H1 (cell line): ENCODE data around the gene COMMD7. TPM values are rescaled to one million over a fixed set of nuclear protein-coding genes. Genes with fewer than 3 reads are reported as not detected.

Source experiments
- CTCF ChIA-PET: fragments of 300-600 bp; sonication (Branson Sonifier 250); formaldehyde crosslinking; loops from one replicate; lab custom pipeline; 2021; ENCODE audit not compliant: partially characterized antibody; lab: Charles Lee
- POLR2A ChIA-PET: fragments of 300-600 bp; sonication (Branson Sonifier 250); formaldehyde crosslinking; loops from one replicate; lab custom pipeline; 2021; ENCODE audit warnings: inconsistent platforms; ENCODE audit not compliant: partially characterized antibody; lab: Charles Lee
- DNase-seq, 2 experiments: peaks; one replicate each; pipeline versions ENCODE4 v3.0.0 to v3.0.0-alpha.2; 2010 to 2022; ENCODE audit warnings: low spot score in 2 of 2, low read depth in 1 of 2, mixed read lengths in 1 of 2
- FAIRE-seq: peaks from 2 replicates; lab custom pipeline; 2011; peaks lifted over from hg19 to GRCh38; lab: Jason Lieb, UNC
- H2AFZ ChIP-seq: 2 replicates; pipeline ENCODE4 v1.8.1; 2012; ENCODE audit warnings: low read length, inconsistent platforms
- H2AK5ac ChIP-seq: 2 replicates; pipeline ENCODE4 v1.6.1; 2013; ENCODE audit warnings: low read depth, low read length
- H2BK120ac ChIP-seq: replicated peaks from 2 replicates; pipeline ENCODE3; 2013; ENCODE audit warnings: low read depth, low read length, inconsistent platforms
- H2BK12ac ChIP-seq: 2 replicates; pipeline ENCODE4 v1.6.1; 2013; ENCODE audit warnings: low read depth, low read length
- H2BK15ac ChIP-seq: 2 replicates; pipeline ENCODE4 v1.6.1; 2013; ENCODE audit warnings: low read length
- H2BK20ac ChIP-seq: 2 replicates; pipeline ENCODE4 v1.6.1; 2013; ENCODE audit warnings: low read length
- H2BK5ac ChIP-seq: 2 replicates; pipeline ENCODE4 v1.6.1; 2013; ENCODE audit warnings: low read depth, low read length
- H3K14ac ChIP-seq: 2 replicates; pipeline ENCODE4 v1.6.1; 2013; ENCODE audit warnings: inconsistent platforms; ENCODE audit not compliant: insufficient read length
- H3K18ac ChIP-seq: 2 replicates; pipeline ENCODE4 v1.6.1; 2013; ENCODE audit warnings: low read length; ENCODE audit errors: extremely low read depth
- H3K23ac ChIP-seq: 2 replicates; pipeline ENCODE4 v1.6.1; 2013; ENCODE audit warnings: inconsistent platforms; ENCODE audit not compliant: insufficient read length
- H3K23me2 ChIP-seq: 2 replicates; pipeline ENCODE4 v1.6.1; 2013; ENCODE audit warnings: low read depth, low read length
- H3K27ac ChIP-seq: 2 replicates; pipeline ENCODE4 v1.6.1; 2011; ENCODE audit warnings: low read depth, low read length, inconsistent platforms
- H3K27me3 ChIP-seq, 4 experiments: replicated peaks in 1 of 4; 1 replicate in 1 of 4; 2 replicates in 3 of 4; pipeline versions ENCODE4 v1.6.1 to v1.8.1; 2011 to 2013; ENCODE audit warnings: low read length in 3 of 4, mild to moderate bottlenecking in 3 of 4, inconsistent platforms in 2 of 4, mixed read lengths in 2 of 4, moderate library complexity in 1 of 4; ENCODE audit not compliant: control insufficient read depth in 3 of 4, insufficient read depth in 3 of 4; ENCODE audit errors: extremely low read depth in 1 of 4
- H3K36me3 ChIP-seq, 4 experiments: 2 replicates each; pipeline versions ENCODE4 v1.6.1 to v1.8.1; 2011 to 2013; ENCODE audit warnings: mild to moderate bottlenecking in 4 of 4, low read length in 3 of 4, moderate library complexity in 2 of 4, control low read depth in 1 of 4, inconsistent platforms in 1 of 4; ENCODE audit not compliant: insufficient read depth in 4 of 4, control insufficient read depth in 2 of 4
- H3K4ac ChIP-seq: replicated peaks from 2 replicates; pipeline ENCODE3; 2013; ENCODE audit warnings: low read length, low read depth, mixed read lengths, inconsistent platforms; ENCODE audit not compliant: insufficient read length
- H3K4me1 ChIP-seq, 4 experiments: replicated peaks in 1 of 4; 1 replicate in 1 of 4; 2 replicates in 3 of 4; pipeline versions ENCODE4 v1.6.1 to v1.8.1; 2011 to 2013; ENCODE audit warnings: low read length in 3 of 4, inconsistent platforms in 2 of 4, mixed read lengths in 1 of 4; ENCODE audit not compliant: insufficient read depth in 4 of 4, control insufficient read depth in 3 of 4
- H3K4me2 ChIP-seq, 2 experiments: 2 replicates each; pipeline versions ENCODE4 v1.6.1 to v1.8.1; 2011 to 2013; ENCODE audit warnings: low read depth in 2 of 2, low read length in 2 of 2, control low read depth in 1 of 2, inconsistent platforms in 1 of 2, mild to moderate bottlenecking in 1 of 2; ENCODE audit not compliant: insufficient read depth in 1 of 2
- H3K4me3 ChIP-seq, 4 experiments: fragments of 200-600, 300-600 bp in 1 of 4; sonication (generic), shearing (Covaris generic), sonication (Bioruptor Twin) in 1 of 4; 2 replicates each; pipeline versions ENCODE4 v1.5.1 to v1.8.1; 2011 to 2016; ENCODE audit warnings: low read length in 4 of 4, low read depth in 3 of 4, control low read depth in 2 of 4, inconsistent platforms in 2 of 4, mild to moderate bottlenecking in 2 of 4, mixed read lengths in 1 of 4, moderate library complexity in 1 of 4; ENCODE audit not compliant: insufficient read depth in 2 of 4; ENCODE audit errors: extremely low read depth in 1 of 4
- H3K56ac ChIP-seq: replicated peaks from 2 replicates; pipeline ENCODE3; 2013; ENCODE audit warnings: low read depth, mild to moderate bottlenecking, mixed read lengths, low read length, inconsistent platforms; ENCODE audit not compliant: insufficient read length
- H3K79me1 ChIP-seq: 2 replicates; pipeline ENCODE4 v1.6.1; 2013; ENCODE audit warnings: low read depth, low read length, control low read depth
- H3K79me2 ChIP-seq, 2 experiments: 2 replicates each; pipeline versions ENCODE4 v1.6.1 to v1.8.1; 2012 to 2013; ENCODE audit warnings: low read length in 2 of 2, mild to moderate bottlenecking in 2 of 2, inconsistent platforms in 1 of 2; ENCODE audit not compliant: insufficient read depth in 2 of 2, control insufficient read depth in 1 of 2
- H3K9ac ChIP-seq, 4 experiments: replicated peaks in 1 of 4; 1 replicate in 1 of 4; 2 replicates in 3 of 4; pipeline versions ENCODE4 v1.6.1 to v1.8.1; 2011 to 2013; ENCODE audit warnings: low read depth in 3 of 4, low read length in 3 of 4, control low read depth in 2 of 4, mild to moderate bottlenecking in 2 of 4, moderate library complexity in 2 of 4, inconsistent platforms in 1 of 4; ENCODE audit errors: extremely low read depth in 1 of 4
- H3K9me3 ChIP-seq, 2 experiments: 2 replicates each; pipeline versions ENCODE4 v1.6.1 to v1.8.1; 2012 to 2013; ENCODE audit warnings: mild to moderate bottlenecking in 2 of 2, moderate library complexity in 2 of 2, control low read depth in 1 of 2, inconsistent platforms in 1 of 2, low read depth in 1 of 2, low read length in 1 of 2, mixed read lengths in 1 of 2; ENCODE audit not compliant: insufficient read depth in 2 of 2
- H4K20me1 ChIP-seq, 2 experiments: replicated peaks in 1 of 2; 2 replicates each; pipeline versions ENCODE3 to v1.8.1; 2011 to 2013; ENCODE audit warnings: inconsistent platforms in 2 of 2, low read length in 2 of 2, mild to moderate bottlenecking in 1 of 2; ENCODE audit not compliant: insufficient read depth in 2 of 2, control insufficient read depth in 1 of 2
- H4K5ac ChIP-seq: 2 replicates; pipeline ENCODE4 v1.6.1; 2013; ENCODE audit warnings: low read length, low read depth, mixed read lengths, inconsistent platforms; ENCODE audit not compliant: insufficient read length
- H4K8ac ChIP-seq: 2 replicates; pipeline ENCODE4 v1.8.0; 2013; ENCODE audit warnings: mild to moderate bottlenecking, moderate library complexity, low read length, inconsistent platforms; ENCODE audit not compliant: insufficient read depth; ENCODE audit errors: extremely low read depth
- H4K91ac ChIP-seq: replicated peaks from 2 replicates; pipeline ENCODE3; 2013; ENCODE audit warnings: low read length, mixed read lengths, inconsistent platforms; ENCODE audit not compliant: insufficient read length
- BRCA1 ChIP-seq: IDR thresholded peaks from 2 replicates; pipeline ENCODE4 v1.6.1; 2012; ENCODE audit warnings: low read depth, low read length, improper control_type of control experiment
- EP300 ChIP-seq, 2 experiments: IDR thresholded peaks; 1 replicate in 1 of 2; 2 replicates in 1 of 2; pipeline ENCODE4 v1.6.1; 2011 to 2012; ENCODE audit warnings: low read depth in 2 of 2, low read length in 2 of 2, mild to moderate bottlenecking in 2 of 2, borderline replicate concordance in 1 of 2, inconsistent platforms in 1 of 2, moderate library complexity in 1 of 2
- KDM5A ChIP-seq: fragments of 200-600 bp; IDR thresholded peaks from 2 replicates; pipeline ENCODE4 v1.7.1; 2012; ENCODE audit warnings: mild to moderate bottlenecking, low read length, inconsistent platforms, mixed read lengths
- RBBP5 ChIP-seq: IDR thresholded peaks from 2 replicates; pipeline ENCODE4 v1.7.1; 2012; ENCODE audit warnings: low read depth, mild to moderate bottlenecking, inconsistent platforms, low read length, moderate library complexity, borderline replicate concordance
- SP2 ChIP-seq: IDR thresholded peaks from 2 replicates; pipeline ENCODE4 v1.6.1; 2012; ENCODE audit warnings: mild to moderate bottlenecking, low read length, inconsistent platforms
- TCF12 ChIP-seq: IDR thresholded peaks from 2 replicates; pipeline ENCODE4 v1.6.1; 2011; ENCODE audit warnings: low read depth, mild to moderate bottlenecking, low read length
- WGBS, 2 experiments: shearing (Covaris generic) in 1 of 2; methylation state at CpG; one replicate each; pipeline versions ENCODE4 v1.1.6 to v1.1.7; 2013 to 2015; ENCODE audit warnings: low lambda C conversion rate in 2 of 2, mixed read lengths in 2 of 2, inconsistent platforms in 1 of 2, low coverage in 1 of 2, missing lambda C conversion rate in 1 of 2; ENCODE audit not compliant: insufficient replicate concordance in 2 of 2, insufficient coverage in 1 of 2, insufficient read length in 1 of 2; ENCODE audit errors: extremely low coverage in 1 of 2, missing lambda C conversion rate in 1 of 2; 5-methylcytosine and 5-hydroxymethylcytosine counted together
- polyA plus RNA-seq, 7 experiments: library from polyadenylated mRNA; depleted of rRNA in 3 of 7; stranded (reverse) in 5 of 7; unstranded in 2 of 7; fragments of >200 nt in 5 of 7; fragments of 200-250 nt in 2 of 7; gene quantifications; 1 replicate in 5 of 7; 2 replicates in 1 of 7; 4 replicates in 1 of 7; pipeline versions ENCODE4 v1.2.1 to v1.2.3, GENCODE V29; 2011 to 2013; ENCODE audit warnings: missing spikeins in 2 of 7, mixed read lengths in 2 of 7
- total RNA-seq: library from RNA; stranded (reverse); fragmentation: NEBNext Ultra II Directional; extraction: Animal tissue kit (Norgen Biotek cat#: 25700); gene quantifications from 2 replicates; pipeline ENCODE4 v1.2.1, GENCODE V29; 2021

The COMMD7 gene
- total and polyA plus RNA-seq, 2 of the 8 experiments (the other 6 are each of a cell fraction or from before 2014, with no cell fraction given) = 39.4 to 48.9 TPM

- no peak overlapping the region for H2AFZ ChIP-seq
- H2AK5ac ChIP-seq = no peak overlapping the region
- H3K4ac ChIP-seq = no peak overlapping the region
- H2BK20ac ChIP-seq = no peak overlapping the region
- H4K91ac ChIP-seq = no peak overlapping the region
- 94% methylated on average over 8 of the region's 8 CpGs; no CpG with 5 or more reads in 1 of the 2 experiments for WGBS, 2 experiments
- H3K9me3 ChIP-seq = no peaks in the 10 kb centered on the region
- no peak for TF ChIP-seq TCF12
- no peak for TF ChIP-seq BRCA1
- TF ChIP-seq RBBP5 = no peak
- no peak for TF ChIP-seq KDM5A
- no peak for TF ChIP-seq SP2
- no peak for TF ChIP-seq EP300 (IDR thresholded peaks at IDR 0.05; ENCODE audit: borderline replicate concordance in 1 of 2, low read depth in 2 of 2, low read length in 2 of 2)
- H2BK12ac ChIP-seq = no peak overlapping the region
- H2BK120ac ChIP-seq = no peak overlapping the region
- no peaks in the 10 kb centered on the region for H3K79me2 ChIP-seq
- H2BK15ac ChIP-seq = no peak overlapping the region; the same call in 1 of the 2 replicates
- no peaks in the 10 kb centered on the region for H3K4me1 ChIP-seq
- H3K18ac ChIP-seq = no peak overlapping the region
- POLR2A ChIA-PET = no interaction called here
- H3K56ac ChIP-seq = no peak overlapping the region
- CTCF ChIA-PET = interaction anchor here (0.6 to 9.4 kb wide), 8 partner anchors 9 to 175 kb away, joined by 3 to 85 read pairs (median 3); partner anchors contain the start of gene C20orf203
- H3K36me3 ChIP-seq = no peaks in the 10 kb centered on the region
- no peak overlapping the region for H2BK5ac ChIP-seq
- no peak overlapping the region for H3K9ac ChIP-seq
- H3K4me2 ChIP-seq = no peak overlapping the region
- no peaks in the 10 kb centered on the region; a peak in 1 of 7 replicates for H3K27me3 ChIP-seq
- no peak overlapping the region for H3K4me3 ChIP-seq
- no peaks in the 10 kb centered on the region for H4K20me1 ChIP-seq
- FAIRE-seq = no peak
- no peaks in the 10 kb centered on the region for H3K23me2 ChIP-seq
- no peak overlapping the region for H4K5ac ChIP-seq
- no peak overlapping the region for H3K23ac ChIP-seq
- no peak for DNase-seq
- H3K27ac ChIP-seq = no peak overlapping the region
- no peak overlapping the region for H3K14ac ChIP-seq
- no peak overlapping the region for H4K8ac ChIP-seq
- H3K79me1 ChIP-seq = no peaks in the 10 kb centered on the region
Observed at GRCh38 chr20:32660661-32661060, 82.6 kb downstream of the COMMD7 start.
